H1 (cell line): ENCODE measurements around the gene ATP10D. TPM values are rescaled to one million over a fixed set of nuclear protein-coding genes. Genes with fewer than 3 reads are reported as not detected.

Source experiments
- BCL11A ChIP-seq, 2 experiments: IDR thresholded peaks; one replicate each; pipeline ENCODE4 v1.6.1; 2011; ENCODE audit warnings: low read depth in 2 of 2, low read length in 2 of 2, mild to moderate bottlenecking in 2 of 2
- SP4 ChIP-seq: IDR thresholded peaks from 2 replicates; pipeline ENCODE4 v1.6.1; 2012; ENCODE audit warnings: low read length, inconsistent platforms
- polyA plus RNA-seq, 7 experiments: library from polyadenylated mRNA; depleted of rRNA in 3 of 7; stranded (reverse) in 5 of 7; unstranded in 2 of 7; fragments of >200 nt in 5 of 7; fragments of 200-250 nt in 2 of 7; gene quantifications; 1 replicate in 5 of 7; 2 replicates in 1 of 7; 4 replicates in 1 of 7; pipeline versions ENCODE4 v1.2.1 to v1.2.3, GENCODE V29; 2011 to 2013; ENCODE audit warnings: missing spikeins in 2 of 7, mixed read lengths in 2 of 7
- total RNA-seq: library from RNA; stranded (reverse); fragmentation: NEBNext Ultra II Directional; extraction: Animal tissue kit (Norgen Biotek cat#: 25700); gene quantifications from 2 replicates; pipeline ENCODE4 v1.2.1, GENCODE V29; 2021

The ATP10D gene
- total and polyA plus RNA-seq, 2 of the 8 experiments (the other 6 are each of a cell fraction or from before 2014, with no cell fraction given), result 2.9 to 5.9 TPM

GRCh38 chr4:47513461-47513860 lies 28.4 kb downstream of the ATP10D start (continued):
- TF ChIP-seq SP4, result no peak
- no peak for TF ChIP-seq BCL11A (IDR thresholded peaks at IDR 0.05; ENCODE audit: low read depth in 2 of 2, low read length in 2 of 2)
